T follicular helper cell (primary cell): ENCODE measurements around the gene ZNF547.
"Not testable (repeated sequence)": the region's sequence is repeated elsewhere in the genome, so short reads cannot be mapped to it uniquely, and the experiment has no call there.

Experiments
- DNase-seq: peaks from one replicate; pipeline ENCODE4 v3.0.0-alpha.2; 2020; ENCODE audit warnings: low read depth

The ZNF547 gene

DNA sequence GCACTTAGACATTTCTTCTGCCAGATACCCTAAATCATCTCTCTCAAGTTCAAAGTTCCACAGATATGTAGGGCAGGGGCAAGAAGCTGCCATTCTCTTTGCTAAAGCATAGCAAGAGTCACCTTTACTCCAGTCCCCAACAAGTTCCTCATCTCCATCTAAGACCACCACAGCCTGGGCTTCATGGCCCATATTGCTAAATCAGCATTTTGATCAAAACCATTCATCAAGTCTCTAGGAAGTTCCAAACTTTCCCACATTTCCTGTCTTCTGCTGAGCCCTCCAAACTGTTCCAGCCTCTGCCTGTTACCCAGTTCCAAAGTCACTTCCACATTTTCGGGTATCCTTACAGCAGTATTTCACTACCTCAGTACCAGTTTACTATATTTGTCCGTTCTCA is 11.3 kb downstream of the ZNF547 start:
- not testable (repeated sequence) for DNase-seq

DNA sequence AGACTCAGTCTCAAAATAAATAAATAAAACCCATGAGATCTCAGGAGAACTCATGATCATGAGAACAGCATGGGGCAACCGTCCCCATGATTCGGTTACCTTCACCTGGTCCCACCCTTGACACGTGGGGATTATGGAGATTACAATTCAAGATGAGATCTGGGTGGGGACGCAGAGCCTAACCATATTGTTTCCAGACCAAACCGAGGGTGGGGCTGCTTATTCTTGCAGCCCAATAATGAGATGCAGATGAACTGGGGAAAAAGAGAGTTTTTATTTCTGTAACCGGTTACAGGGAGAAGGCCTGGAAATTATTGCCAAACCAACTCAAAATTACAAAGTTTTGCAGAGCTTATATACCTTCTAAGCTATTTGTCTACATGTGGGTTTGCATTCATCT is 12.8 kb downstream of the ZNF547 start:
- no peak for DNase-seq

GRCh38 chr19:57377498-57378146 is 14.3 kb downstream of the ZNF547 start:
- no peak for DNase-seq

GRCh38 chr19:57380923-57381322 is 17.6 kb downstream of the ZNF547 start:
- no peak for DNase-seq

DNA sequence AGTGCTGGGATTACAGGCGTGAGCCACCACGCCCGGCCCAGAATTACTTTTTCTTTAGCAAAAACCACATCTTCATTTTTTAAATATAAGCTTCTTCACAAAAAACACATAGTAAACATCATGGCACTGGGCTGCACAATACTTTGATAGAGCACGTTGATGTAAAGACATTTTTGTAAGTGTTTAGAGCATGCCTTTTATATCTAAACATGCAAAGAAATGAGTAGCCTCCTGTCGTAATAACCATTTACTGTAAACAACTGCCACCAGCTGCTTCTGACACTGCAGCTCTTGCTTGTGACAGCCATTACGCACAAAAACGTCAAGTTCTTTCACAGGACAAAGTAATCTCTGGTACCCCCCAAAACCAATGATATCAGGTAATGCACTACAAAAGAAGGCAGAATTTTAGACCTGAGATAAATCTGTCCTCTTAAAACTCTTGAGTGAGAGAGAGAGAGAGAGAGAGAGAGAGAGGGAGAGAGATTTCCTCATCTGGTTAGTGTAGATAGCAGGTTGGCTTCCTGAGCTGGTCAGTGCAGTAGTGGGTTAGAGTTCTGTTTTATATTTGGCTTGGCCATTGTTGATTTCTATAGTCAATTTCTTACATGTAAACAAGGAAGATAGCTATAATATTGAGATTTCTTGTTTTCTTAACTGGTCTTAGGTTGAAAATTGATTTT is 19.6 kb downstream of the ZNF547 start:
- no peak for DNase-seq

DNA sequence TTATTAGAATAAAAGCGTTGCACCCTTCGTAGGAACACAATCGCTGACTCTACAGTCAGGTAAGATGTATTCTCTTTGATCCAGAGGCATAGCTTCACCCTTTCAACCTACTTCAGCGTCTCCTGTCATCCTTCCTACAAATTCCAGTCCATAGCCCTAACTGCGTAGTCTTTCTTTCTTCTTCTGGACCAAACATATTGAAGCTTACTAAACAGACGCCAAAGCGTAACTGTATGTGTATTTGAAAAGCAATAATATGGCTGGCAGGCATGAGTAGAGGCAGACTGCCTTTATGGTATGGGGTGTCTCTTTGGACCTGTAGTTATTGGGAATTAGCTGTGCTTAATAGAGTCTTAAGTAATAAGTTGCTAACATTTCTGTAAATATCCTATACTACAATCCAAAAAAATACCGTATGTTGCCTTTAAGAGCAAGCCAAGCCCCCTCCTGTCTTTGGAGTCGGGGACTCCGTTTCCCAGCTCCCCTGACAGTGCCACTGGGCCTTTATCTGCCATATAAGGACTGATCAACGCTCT is 25.9 kb downstream of the ZNF547 start:
- DNase-seq, result no peak

GRCh38 chr19:57389730-57390598 is 26.6 kb downstream of the ZNF547 start, which contains the start of gene ZNF548:
Gene ZNF548, plus strand, starts transcription at chr19:57389854. Its CDS starts 246 bp downstream, at chr19:57390100.
- DNase-seq, result peak; percentile 97

DNA sequence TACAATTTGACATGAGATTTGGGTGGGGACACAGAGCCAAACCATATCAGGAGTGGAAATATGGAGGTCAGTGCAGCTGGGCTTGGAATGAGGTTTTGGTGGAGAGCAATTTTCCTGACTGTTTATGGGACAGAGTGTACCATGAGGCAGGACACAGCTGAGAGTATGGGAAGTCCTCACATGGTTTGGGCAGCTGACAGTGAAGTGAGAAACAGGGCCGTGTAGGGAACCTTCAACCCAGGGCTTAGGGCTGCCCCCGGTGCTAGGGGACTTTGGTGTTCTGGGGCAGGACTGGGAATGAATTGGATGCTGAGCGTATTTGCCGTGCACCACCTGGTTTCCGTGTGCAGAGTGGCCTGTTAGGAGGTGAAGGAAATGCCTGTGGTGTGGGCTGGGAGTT is 32.4 kb downstream of the ZNF547 start:
- DNase-seq, result no peak

DNA sequence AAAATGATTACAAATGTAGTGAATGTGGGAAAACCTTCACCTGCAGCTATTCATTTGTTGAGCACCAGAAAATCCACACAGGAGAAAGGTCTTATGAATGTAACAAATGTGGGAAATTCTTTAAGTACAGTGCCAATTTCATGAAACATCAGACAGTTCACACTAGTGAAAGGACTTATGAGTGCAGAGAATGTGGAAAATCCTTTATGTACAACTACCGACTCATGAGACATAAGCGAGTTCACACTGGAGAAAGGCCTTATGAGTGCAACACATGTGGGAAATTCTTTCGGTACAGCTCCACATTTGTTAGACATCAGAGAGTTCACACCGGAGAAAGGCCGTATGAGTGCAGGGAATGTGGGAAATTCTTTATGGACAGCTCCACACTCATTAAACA is 35.5 kb downstream of the ZNF547 start:
- no peak for DNase-seq

- no peak for DNase-seq
Measured at GRCh38 chr19:57403737-57404563, 40.6 kb downstream of the ZNF547 start.

GRCh38 chr19:57406516-57407123 is 43.3 kb downstream of the ZNF547 start:
- peak; percentile 60 for DNase-seq

GRCh38 chr19:57410877-57411671 is 47.7 kb downstream of the ZNF547 start, which contains the start of gene ZNF17:
Gene ZNF17, plus strand, starts transcription at chr19:57411161. Its CDS starts 2,455 bp downstream, at chr19:57413616.
- DNase-seq, result peak; percentile 90

- DNase-seq, result no peak
Measured at GRCh38 chr19:57419439-57419838, 56.1 kb downstream of the ZNF547 start.

DNA sequence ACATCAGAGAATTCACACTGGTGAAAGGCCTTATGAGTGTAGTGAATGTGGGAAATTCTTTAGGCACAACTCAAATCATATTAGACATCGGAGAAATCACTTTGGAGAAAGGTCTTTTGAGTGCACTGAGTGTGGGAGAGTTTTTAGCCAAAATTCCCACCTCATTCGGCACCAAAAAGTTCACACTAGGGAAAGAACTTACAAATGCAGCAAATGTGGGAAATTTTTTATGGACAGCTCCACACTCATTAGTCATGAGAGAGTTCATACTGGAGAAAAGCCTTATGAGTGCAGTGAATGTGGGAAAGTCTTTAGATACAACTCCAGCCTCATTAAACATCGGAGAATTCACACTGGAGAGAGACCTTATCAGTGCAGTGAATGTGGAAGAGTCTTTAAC is 57.7 kb downstream of the ZNF547 start:
- DNase-seq, result no peak
